Measurements from ENCODE around the gene SIL1. TPM values are rescaled to one million over a fixed set of nuclear protein-coding genes. Genes with fewer than 3 reads are reported as not detected.
"Not testable (repeated sequence)": the region's sequence is repeated elsewhere in the genome, so short reads cannot be mapped to it uniquely, and the experiment has no call there.

Gene SIL1
- polyA plus RNA-seq, 1 experiment: 90.5 TPM

- Histone ChIP-seq H3K36me3 (ENCODE audit: control insufficient read depth, insufficient read depth, low read length) (no peaks in the 10 kb centered on the region; the same call in 1 of the 2 replicates), H3K4me3 (ENCODE audit: low read depth, low read length) (no peak overlapping the region), H3K27me3 (ENCODE audit: control insufficient read depth, insufficient read depth, low read length) (no peaks in the 10 kb centered on the region)
- ChIA-PET POLR2A (no interaction called here), CTCF (no interaction called here)
- no peak for TF ChIP-seq CTCF (IDR thresholded peaks at IDR 0.05; ENCODE audit: insufficient read depth, low read depth, low read length)
- DNase-seq (ENCODE audit: low read depth): no peak
These were observed 179.0 kb downstream of the SIL1 start for GRCh38 chr5:139019211-139019610.

GRCh38 chr5:139017624-139018023 lies 180.5 kb downstream of the SIL1 start:
- Histone ChIP-seq H3K4me3 (ENCODE audit: low read depth, low read length) (no peak overlapping the region), H3K36me3 (ENCODE audit: control insufficient read depth, insufficient read depth, low read length) (no peaks in the 10 kb centered on the region; the same call in 1 of the 2 replicates), H3K27me3 (ENCODE audit: control insufficient read depth, insufficient read depth, low read length) (no peaks in the 10 kb centered on the region)
- ChIA-PET POLR2A (no interaction called here), CTCF (no interaction called here)
- no peak for TF ChIP-seq CTCF (IDR thresholded peaks at IDR 0.05; ENCODE audit: insufficient read depth, low read depth, low read length)
- no peak for DNase-seq (ENCODE audit: low read depth)

- DNase-seq (ENCODE audit: low read depth): no peak
- H3K27me3 ChIP-seq (ENCODE audit: control insufficient read depth, insufficient read depth, low read length): no peaks in the 10 kb centered on the region
- ChIA-PET POLR2A (no interaction called here), CTCF (no interaction called here)
- no peaks in the 10 kb centered on the region; the same call in 1 of the 2 replicates for H3K36me3 ChIP-seq (ENCODE audit: control insufficient read depth, insufficient read depth, low read length)
- no peak for TF ChIP-seq CTCF (IDR thresholded peaks at IDR 0.05; ENCODE audit: insufficient read depth, low read depth, low read length)
- H3K4me3 ChIP-seq (ENCODE audit: low read depth, low read length): no peak overlapping the region
These were observed 182.0 kb downstream of the SIL1 start for GRCh38 chr5:139016186-139016585.

- peak; percentile 27 for DNase-seq (ENCODE audit: low read depth)
- no peak for TF ChIP-seq CTCF (IDR thresholded peaks at IDR 0.05; ENCODE audit: insufficient read depth, low read depth, low read length)
- Histone ChIP-seq H3K27me3 (ENCODE audit: control insufficient read depth, insufficient read depth, low read length) (no peaks in the 10 kb centered on the region), H3K4me3 (ENCODE audit: low read depth, low read length) (no peak overlapping the region), H3K36me3 (ENCODE audit: control insufficient read depth, insufficient read depth, low read length) (no peaks in the 10 kb centered on the region; the same call in 1 of the 2 replicates)
- ChIA-PET POLR2A (no interaction called here), CTCF (interaction anchor here (0.6 kb wide), 1 partner anchor 12 kb away, joined by 3 read pairs; no protein-coding TSS in a partner anchor)
These were observed 183.4 kb downstream of the SIL1 start for GRCh38 chr5:139014726-139015125.

GRCh38 chr5:139012176-139012575 lies 186.0 kb downstream of the SIL1 start:
- no peak for DNase-seq (ENCODE audit: low read depth)
- no peak for TF ChIP-seq CTCF (IDR thresholded peaks at IDR 0.05; ENCODE audit: insufficient read depth, low read depth, low read length)
- ChIA-PET POLR2A (no interaction called here), CTCF (no interaction called here)
- no peaks in the 10 kb centered on the region for H3K36me3 ChIP-seq (ENCODE audit: control insufficient read depth, insufficient read depth, low read length)
- H3K4me3 ChIP-seq (ENCODE audit: low read depth, low read length): no peak overlapping the region
- H3K27me3 ChIP-seq (ENCODE audit: control insufficient read depth, insufficient read depth, low read length): no peaks in the 10 kb centered on the region

GRCh38 chr5:139011156-139011555 lies 187.0 kb downstream of the SIL1 start:
- H3K27me3 ChIP-seq (ENCODE audit: control insufficient read depth, insufficient read depth, low read length); H3K4me3 ChIP-seq (ENCODE audit: low read depth, low read length); POLR2A ChIA-PET; H3K36me3 ChIP-seq (ENCODE audit: control insufficient read depth, insufficient read depth, low read length); DNase-seq (ENCODE audit: low read depth): not testable (repeated sequence)
- CTCF ChIA-PET: interaction anchor here (0.9 kb wide), 1 partner anchor 10 kb away, joined by 3 read pairs; no protein-coding TSS in a partner anchor

Data from BJ (cell line).